Right atrium auricular region (tissue), 2 donors: ENCODE measurements around the gene C5orf22. TPM values are rescaled to one million over a fixed set of nuclear protein-coding genes. Genes with fewer than 3 reads are reported as not detected.
"Not testable (repeated sequence)": the region's sequence is repeated elsewhere in the genome, so short reads cannot be mapped to it uniquely, and the experiment has no call there.

ENCODE experiments used
- DNase-seq: peaks from one replicate; pipeline ENCODE4 v3.0.0-alpha.2; 2019; ENCODE audit warnings: low spot score
- H3K27ac ChIP-seq, 2 donors: fragments of 200-600 bp; sonication (generic); 1 replicate in 1 of 2; 2 replicates in 1 of 2; pipeline ENCODE4 v1.5.1; 2016 to 2019
- H3K27me3 ChIP-seq, 2 donors: fragments of 200-600 bp; sonication (generic); one replicate each; pipeline versions ENCODE4 v1.5.1 to v1.6.0; 2017 to 2019
- H3K36me3 ChIP-seq: fragments of 200-600 bp; sonication (generic); one replicate; pipeline ENCODE4 v1.5.1; 2016
- H3K4me1 ChIP-seq, 2 donors: fragments of 200-600 bp; sonication (generic); one replicate each; pipeline versions ENCODE4 v1.5.1 to v1.6.0; 2017 to 2019
- H3K4me3 ChIP-seq, 2 donors: fragments of 200-600 bp; sonication (generic); 1 replicate in 1 of 2; 2 replicates in 1 of 2; pipeline ENCODE4 v1.5.1; 2017 to 2019; ENCODE audit warnings: mild to moderate bottlenecking in 1 of 2, moderate library complexity in 1 of 2
- H3K9me3 ChIP-seq, 2 donors: fragments of 200-600 bp; sonication (generic); one replicate each; pipeline ENCODE4 v1.5.1; 2019
- CTCF ChIP-seq, 2 donors: fragments of 200-600 bp; sonication (generic); IDR thresholded peaks; one replicate each; pipeline ENCODE4 v1.5.1; 2019; ENCODE audit warnings: antibody characterized with exemption in 2 of 2
- total RNA-seq, 2 donors: library from RNA; depleted of rRNA; stranded (reverse); fragments of >200 nt; gene quantifications; one replicate each; pipeline ENCODE4 v1.1.0, GENCODE V29; 2016

Gene C5orf22
- total RNA-seq, 2 donors from 2014 or later = 11.3 to 18.8 TPM

DNA sequence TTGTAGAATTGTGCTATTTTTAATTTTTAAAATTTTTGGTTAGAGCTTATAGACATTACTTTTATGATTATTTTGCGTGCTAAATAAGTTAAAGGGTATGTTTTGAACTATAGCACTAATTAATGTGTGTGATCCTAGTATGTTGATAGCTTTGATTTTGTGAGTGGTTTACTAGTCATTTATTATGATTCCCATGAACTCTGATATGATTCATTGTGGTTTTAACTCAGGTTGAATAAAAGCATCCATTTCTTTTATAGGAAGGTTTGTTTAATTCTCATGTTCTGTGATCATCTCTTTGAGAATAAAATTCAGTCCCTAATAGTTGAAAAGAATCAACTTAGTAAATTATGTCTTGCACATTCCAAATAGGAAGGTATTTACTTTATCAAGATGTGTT lies 22.5 kb downstream of the C5orf22 start:
- DNase-seq = no peak
- Histone ChIP-seq H3K36me3 (peaks cover 28% of the 10 kb centered on the region), H3K27ac (no peak overlapping the region), H3K27me3 (no peaks in the 10 kb centered on the region), H3K4me3 (no peak overlapping the region), H3K9me3 (no peaks in the 10 kb centered on the region), H3K4me1 (no peaks in the 10 kb centered on the region)
- TF ChIP-seq CTCF (IDR thresholded peaks at IDR 0.05) = no peak

DNA sequence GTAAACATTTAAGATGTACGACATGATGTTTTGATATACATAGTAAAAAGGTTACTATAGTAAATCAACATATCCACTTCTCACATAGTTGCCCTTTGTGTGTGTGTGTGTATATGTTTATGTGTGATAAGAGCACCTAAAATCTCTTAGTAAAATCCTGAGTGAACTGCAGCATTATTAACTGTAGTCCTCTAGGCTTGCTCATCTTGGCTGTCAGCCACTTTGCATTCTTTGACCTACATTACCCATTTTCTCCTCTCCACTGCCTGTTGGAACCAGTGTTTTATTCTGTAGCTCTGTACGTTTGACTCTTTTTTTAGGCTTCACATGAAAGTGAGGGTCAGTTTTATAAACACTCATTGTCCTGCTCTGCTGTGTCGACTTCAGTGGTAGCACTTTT lies 24.4 kb downstream of the C5orf22 start:
- H3K27ac ChIP-seq = no peak overlapping the region
- peaks cover 22% of the 10 kb centered on the region for H3K36me3 ChIP-seq
- no peak overlapping the region for H3K4me3 ChIP-seq
- no peak for TF ChIP-seq CTCF (IDR thresholded peaks at IDR 0.05)
- H3K4me1 ChIP-seq = no peaks in the 10 kb centered on the region
- H3K27me3 ChIP-seq = no peaks in the 10 kb centered on the region
- no peaks in the 10 kb centered on the region for H3K9me3 ChIP-seq
- DNase-seq = no peak

GRCh38 chr5:31559942-31560341 lies 27.8 kb downstream of the C5orf22 start:
- no peak for DNase-seq
- H3K27me3 ChIP-seq = no peaks in the 10 kb centered on the region
- peaks cover 0 to 7% of the 10 kb centered on the region in 2 donors for H3K4me1 ChIP-seq
- H3K27ac ChIP-seq = no peak overlapping the region
- no peaks in the 10 kb centered on the region for H3K36me3 ChIP-seq
- TF ChIP-seq CTCF (IDR thresholded peaks at IDR 0.05) = no peak
- no peaks in the 10 kb centered on the region for H3K9me3 ChIP-seq
- H3K4me3 ChIP-seq = no peak overlapping the region

DNA sequence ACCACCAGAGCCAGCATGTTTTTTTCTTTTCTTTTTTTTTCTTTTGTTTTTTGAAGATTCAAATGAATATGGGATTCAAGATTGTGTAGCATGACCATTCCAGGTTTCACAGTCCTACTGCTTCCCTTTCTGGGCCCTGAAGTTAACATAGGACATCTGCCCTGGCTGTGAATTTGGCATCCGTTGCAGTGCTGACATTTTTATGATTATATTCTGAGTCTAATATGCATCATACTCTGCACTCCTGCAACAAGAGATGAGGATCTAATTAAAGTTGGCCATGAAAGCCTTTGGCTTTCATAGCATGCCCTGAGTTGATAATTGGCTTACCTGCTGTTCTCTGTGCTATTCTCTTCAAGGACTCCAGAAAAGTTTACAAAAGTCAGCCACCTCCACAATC lies 29.8 kb downstream of the C5orf22 start:
- H3K36me3 ChIP-seq = no peaks in the 10 kb centered on the region
- H3K27ac ChIP-seq = no peak overlapping the region
- peaks cover 0 to 7% of the 10 kb centered on the region in 2 donors for H3K4me1 ChIP-seq
- no peak for DNase-seq
- no peaks in the 10 kb centered on the region for H3K9me3 ChIP-seq
- no peak overlapping the region for H3K4me3 ChIP-seq
- TF ChIP-seq CTCF (IDR thresholded peaks at IDR 0.05) = no peak
- no peaks in the 10 kb centered on the region for H3K27me3 ChIP-seq

- Histone ChIP-seq H3K4me1 (peaks cover 0 to 7% of the 10 kb centered on the region in 2 donors), H3K4me3 (no peak overlapping the region), H3K36me3 (no peaks in the 10 kb centered on the region), H3K27me3 (no peaks in the 10 kb centered on the region), H3K27ac (no peak overlapping the region), H3K9me3 (no peaks in the 10 kb centered on the region)
- DNase-seq = no peak
- no peak for TF ChIP-seq CTCF (IDR thresholded peaks at IDR 0.05)
Measured at GRCh38 chr5:31563216-31563615, 31.1 kb downstream of the C5orf22 start.

DNA sequence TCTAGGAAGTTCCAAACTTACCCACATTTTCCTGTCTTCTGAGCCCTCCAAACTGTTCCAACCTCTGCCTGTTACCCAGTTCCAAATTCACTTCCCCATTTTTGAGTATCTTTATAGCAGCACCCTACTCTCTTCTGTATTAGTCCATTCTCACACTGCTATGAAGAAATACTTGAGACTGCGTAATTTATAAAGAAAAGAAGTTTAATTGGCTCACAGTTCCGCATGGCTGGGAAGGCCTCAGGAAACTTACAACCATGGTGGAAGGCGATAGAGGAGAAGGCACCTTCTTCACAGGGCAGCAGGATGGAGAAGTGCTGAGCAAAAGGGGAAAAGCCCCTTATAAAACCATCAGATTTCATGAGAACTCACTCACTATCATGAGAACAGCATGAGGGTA lies 34.3 kb downstream of the C5orf22 start:
- not testable (repeated sequence) for H3K36me3 ChIP-seq, H3K27me3 ChIP-seq, DNase-seq, H3K4me3 ChIP-seq, H3K9me3 ChIP-seq, H3K4me1 ChIP-seq, H3K27ac ChIP-seq
